ENCODE results near the gene SNX19.

The SNX19 gene

GRCh38 chr11:130882138-130882551, 34.1 kb downstream of the SNX19 start:
- TF ChIP-seq EZH2phosphoT487 (conservative IDR thresholded peaks at IDR 0.05; ENCODE audit: low read length), result no peak
- TF ChIP-seq CTCF (IDR thresholded peaks at IDR 0.05; ENCODE audit: insufficient read depth, low read length, poor library complexity, severe bottlenecking), result no peak
- Histone ChIP-seq H3K9me3 (ENCODE audit: insufficient read depth, low read length) (no peaks in the 10 kb centered on the region), H2AFZ (ENCODE audit: low read depth, low read length, severe bottlenecking) (no peak overlapping the region), H3K27me3 (ENCODE audit: low read length) (no peaks in the 10 kb centered on the region), H3K4me3 (ENCODE audit: insufficient read depth, low read length, poor library complexity, severe bottlenecking) (no peak overlapping the region), H3K27ac (ENCODE audit: low read depth, low read length) (no peak overlapping the region), H3F3A (ENCODE audit: insufficient read depth) (no peaks in the 10 kb centered on the region), H3K79me2 (ENCODE audit: insufficient read depth, low read length) (no peaks in the 10 kb centered on the region), H3K36me3 (ENCODE audit: low read length) (no peaks in the 10 kb centered on the region), H3K9me2 (replicated peaks; ENCODE audit: insufficient read depth, low read length) (no peaks in the 10 kb centered on the region), H4K20me1 (ENCODE audit: low read depth, low read length) (no peaks in the 10 kb centered on the region), H3K4me2 (ENCODE audit: low read depth, low read length, poor library complexity, severe bottlenecking) (no peak overlapping the region), H3K9ac (ENCODE audit: low read length) (no peak overlapping the region)

GRCh38 chr11:130881475-130882137, 34.7 kb downstream of the SNX19 start:
- Histone ChIP-seq H3K36me3 (ENCODE audit: low read length) (no peaks in the 10 kb centered on the region), H3K4me3 (ENCODE audit: insufficient read depth, low read length, poor library complexity, severe bottlenecking) (no peak overlapping the region), H3F3A (ENCODE audit: insufficient read depth) (no peaks in the 10 kb centered on the region), H3K9me2 (replicated peaks; ENCODE audit: insufficient read depth, low read length) (no peaks in the 10 kb centered on the region), H3K79me2 (ENCODE audit: insufficient read depth, low read length) (no peaks in the 10 kb centered on the region), H3K27me3 (ENCODE audit: low read length) (no peaks in the 10 kb centered on the region), H4K20me1 (ENCODE audit: low read depth, low read length) (no peaks in the 10 kb centered on the region), H3K4me2 (ENCODE audit: low read depth, low read length, poor library complexity, severe bottlenecking) (no peak overlapping the region), H3K27ac (ENCODE audit: low read depth, low read length) (no peak overlapping the region), H3K9me3 (ENCODE audit: insufficient read depth, low read length) (no peaks in the 10 kb centered on the region), H2AFZ (ENCODE audit: low read depth, low read length, severe bottlenecking) (no peak overlapping the region), H3K9ac (ENCODE audit: low read length) (no peak overlapping the region)
- TF ChIP-seq EZH2phosphoT487 (conservative IDR thresholded peaks at IDR 0.05; ENCODE audit: low read length), result no peak
- TF ChIP-seq CTCF (IDR thresholded peaks at IDR 0.05; ENCODE audit: insufficient read depth, low read length, poor library complexity, severe bottlenecking), result no peak

- H3K36me3 ChIP-seq (ENCODE audit: low read length), result no peaks in the 10 kb centered on the region
- H3K9me2 ChIP-seq (replicated peaks; ENCODE audit: insufficient read depth, low read length), result no peaks in the 10 kb centered on the region
- no peak overlapping the region for H3K9ac ChIP-seq (ENCODE audit: low read length)
- H3K79me2 ChIP-seq (ENCODE audit: insufficient read depth, low read length), result no peaks in the 10 kb centered on the region
- H3F3A ChIP-seq (ENCODE audit: insufficient read depth), result no peaks in the 10 kb centered on the region
- H3K27ac ChIP-seq (ENCODE audit: low read depth, low read length), result no peak overlapping the region
- no peak overlapping the region for H3K4me2 ChIP-seq (ENCODE audit: low read depth, low read length, poor library complexity, severe bottlenecking)
- H3K4me3 ChIP-seq (ENCODE audit: insufficient read depth, low read length, poor library complexity, severe bottlenecking), result no peak overlapping the region
- H4K20me1 ChIP-seq (ENCODE audit: low read depth, low read length), result no peaks in the 10 kb centered on the region
- no peaks in the 10 kb centered on the region for H3K9me3 ChIP-seq (ENCODE audit: insufficient read depth, low read length)
- no peak for TF ChIP-seq CTCF (IDR thresholded peaks at IDR 0.05; ENCODE audit: insufficient read depth, low read length, poor library complexity, severe bottlenecking)
- TF ChIP-seq EZH2phosphoT487 (conservative IDR thresholded peaks at IDR 0.05; ENCODE audit: low read length), result no peak
- H2AFZ ChIP-seq (ENCODE audit: low read depth, low read length, severe bottlenecking), result no peak overlapping the region
- no peaks in the 10 kb centered on the region for H3K27me3 ChIP-seq (ENCODE audit: low read length)
Measured at GRCh38 chr11:130879836-130880235, 36.4 kb downstream of the SNX19 start.
